Posterior cingulate gyrus (tissue), 11 donors: ENCODE results near the gene SH3RF2.

Source experiments
- DNase-seq, 10 donors: peaks; one replicate each; pipeline versions ENCODE4 v3.0.0 to v3.0.0-alpha.2; 2020 to 2021; ENCODE audit warnings: mixed read lengths in 3 of 10
- intact Hi-C: fragments of 100-400 bp; cut with DNase I; formaldehyde crosslinking; loops from one replicate; pipeline ENCODE4 v1.15.1; 2023

SH3RF2 gene

GRCh38 chr5:146027751-146028150, 91.4 kb downstream of the SH3RF2 start:
- intact Hi-C loops, result no loop called here
- no peak for DNase-seq

- intact Hi-C loops, result no loop called here
- DNase-seq, result no peak
Observed at GRCh38 chr5:146032911-146033310, 96.5 kb downstream of the SH3RF2 start.

GRCh38 chr5:146034127-146034526, 97.7 kb downstream of the SH3RF2 start:
- intact Hi-C loops, result no loop called here
- no peak for DNase-seq

- intact Hi-C loops, result no loop called here
- DNase-seq, result no peak
Observed at GRCh38 chr5:146034605-146035004, 98.2 kb downstream of the SH3RF2 start.

GRCh38 chr5:146039420-146039819, 103.0 kb downstream of the SH3RF2 start:
- no peak for DNase-seq
- intact Hi-C loops, result no loop called here

- intact Hi-C loops, result no loop called here
- DNase-seq, result no peak
Observed at GRCh38 chr5:146040527-146040926, 104.1 kb downstream of the SH3RF2 start.

- DNase-seq, result no peak
- intact Hi-C loops, result no loop called here
Observed at GRCh38 chr5:146041180-146041789, 104.9 kb downstream of the SH3RF2 start.

- DNase-seq, result no peak
Observed at GRCh38 chr5:146042628-146043279, 106.4 kb downstream of the SH3RF2 start.

GRCh38 chr5:146043722-146044121, 107.3 kb downstream of the SH3RF2 start:
- DNase-seq, result no peak
- intact Hi-C loops, result no loop called here

More at GRCh38 chr5:146042628-146043279, 106.4 kb downstream of the SH3RF2 start:
- intact Hi-C loops, result no loop called here

GRCh38 chr5:146047396-146047795, 111.0 kb downstream of the SH3RF2 start:
- intact Hi-C loops, result loop anchor here (5.0 kb wide), 1 partner anchor 365 kb away; no protein-coding TSS in a partner anchor
- DNase-seq, result no peak

GRCh38 chr5:146048994-146049703, 112.8 kb downstream of the SH3RF2 start:
- intact Hi-C loops, result loop anchor here (2.0 to 5.0 kb wide), 2 partner anchors 367 to 1846 kb away; no protein-coding TSS in a partner anchor
- peak in 4 of 10 donors; percentile 44 to 58 (median 50) for DNase-seq

- intact Hi-C loops, result loop anchor here (2.0 to 10.0 kb wide), 3 partner anchors 215 to 1847 kb away; partner anchors contain the start of gene PRELID2
- no peak for DNase-seq
Observed at GRCh38 chr5:146049704-146050026, 113.3 kb downstream of the SH3RF2 start.

- no peak for DNase-seq
- intact Hi-C loops, result loop anchor here (10.0 kb wide), 1 partner anchor 215 kb away; the partner anchor contains the start of gene PRELID2
Observed at GRCh38 chr5:146050086-146050485, 113.7 kb downstream of the SH3RF2 start.

- intact Hi-C loops, result loop anchor here (10.0 kb wide), 1 partner anchor 217 kb away; the partner anchor contains the start of gene PRELID2
- no peak for DNase-seq
Observed at GRCh38 chr5:146051678-146052077, 115.3 kb downstream of the SH3RF2 start.

- DNase-seq, result no peak
- intact Hi-C loops, result loop anchor here (10.0 kb wide), 1 partner anchor 218 kb away; the partner anchor contains the start of gene PRELID2
Observed at GRCh38 chr5:146052780-146053179, 116.4 kb downstream of the SH3RF2 start.

GRCh38 chr5:146055432-146055831, 119.1 kb downstream of the SH3RF2 start:
- intact Hi-C loops, result loop anchor here (10.0 kb wide), 1 partner anchor 221 kb away; the partner anchor contains the start of gene PRELID2
- no peak for DNase-seq

- DNase-seq, result no peak
- intact Hi-C loops, result loop anchor here (10.0 kb wide), 1 partner anchor 225 kb away; the partner anchor contains the start of gene PRELID2
Observed at GRCh38 chr5:146059460-146060220, 123.3 kb downstream of the SH3RF2 start.

GRCh38 chr5:146060221-146060585, 123.8 kb downstream of the SH3RF2 start:
- intact Hi-C loops, result no loop called here
- DNase-seq, result peak in 2 of 10 donors; percentile 22 to 86

- intact Hi-C loops, result no loop called here
- DNase-seq, result no peak
Observed at GRCh38 chr5:146066968-146067367, 130.6 kb downstream of the SH3RF2 start.

GRCh38 chr5:146068206-146068605, 131.8 kb downstream of the SH3RF2 start:
- DNase-seq, result peak in 3 of 10 donors; percentile 22 to 86 (median 30)

More at GRCh38 chr5:146068206-146068605, 131.8 kb downstream of the SH3RF2 start:
- intact Hi-C loops, result no loop called here
